DMS153 treated with DMSO at 0.1 percent for 48 hours (cell line): ENCODE measurements around the gene GCHFR.

Experiments used
- DNase-seq: peaks from one replicate; lab custom pipeline; 2025; ENCODE audit not compliant: unreplicated experiment; lab: John Stamatoyannopoulos, UW

GCHFR gene

DNA sequence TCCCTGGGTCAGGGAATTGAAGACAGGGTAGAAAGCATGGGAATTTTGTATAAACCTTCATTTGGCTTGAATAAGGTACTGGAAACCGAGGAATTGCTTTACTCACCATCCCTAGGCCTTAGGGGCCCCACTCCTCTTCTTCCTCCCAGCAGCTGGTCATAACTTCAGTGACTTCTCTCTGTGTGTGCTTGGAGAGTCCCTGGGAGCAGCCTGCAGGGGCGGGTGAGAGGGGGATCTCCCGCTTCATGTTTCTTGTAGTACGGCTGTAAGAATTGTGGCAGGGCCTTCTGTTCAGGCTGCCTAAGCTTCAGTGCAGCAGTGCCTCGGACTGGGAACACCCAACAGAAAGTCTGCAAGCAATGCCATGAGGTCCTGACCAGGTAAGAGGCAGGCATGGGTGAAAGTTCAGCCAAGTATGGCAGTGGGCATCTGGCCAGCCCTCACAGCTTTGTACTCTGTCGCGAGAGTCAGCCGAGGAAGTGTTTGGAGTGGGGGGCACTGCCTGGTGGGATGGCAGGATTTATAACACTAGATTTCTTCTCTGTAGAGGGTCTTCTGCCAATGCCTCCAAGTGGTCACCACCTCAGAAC, 45.1 kb downstream of the GCHFR start:
- DNase-seq, result no peak

DNA sequence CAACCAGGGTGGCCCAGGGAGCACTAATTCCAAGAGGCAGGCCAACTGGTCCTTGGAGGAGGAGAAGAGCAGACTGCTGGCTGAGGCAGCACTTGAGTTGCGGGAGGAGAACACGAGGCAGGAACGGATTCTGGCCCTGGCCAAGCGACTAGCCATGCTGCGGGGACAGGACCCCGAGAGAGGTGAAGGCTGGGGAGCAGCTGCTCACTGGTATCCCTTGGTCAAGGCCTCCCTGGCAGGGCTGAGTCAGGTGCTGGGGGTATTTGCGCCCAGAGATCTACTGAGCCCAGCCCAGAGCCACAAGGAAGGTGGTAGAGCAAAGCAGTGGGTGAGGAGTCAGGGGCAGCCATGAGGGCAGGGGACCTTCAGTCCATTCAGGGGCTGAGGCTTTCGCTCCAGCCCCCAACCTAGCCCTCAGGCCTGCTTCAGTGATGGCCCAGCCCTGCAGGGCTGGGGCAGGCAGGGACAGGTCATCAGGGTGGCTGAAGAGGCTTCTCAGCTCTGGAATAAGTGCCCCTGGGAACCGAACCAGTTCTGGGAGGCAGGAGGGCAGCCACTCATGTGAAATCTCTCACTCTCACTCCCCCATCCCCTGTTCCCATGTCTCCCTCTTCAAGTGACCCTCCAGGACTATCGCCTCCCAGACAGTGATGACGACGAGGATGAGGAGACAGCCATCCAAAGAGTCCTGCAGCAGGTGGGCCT, 49.0 kb downstream of the GCHFR start:
- DNase-seq, result no peak

DNA sequence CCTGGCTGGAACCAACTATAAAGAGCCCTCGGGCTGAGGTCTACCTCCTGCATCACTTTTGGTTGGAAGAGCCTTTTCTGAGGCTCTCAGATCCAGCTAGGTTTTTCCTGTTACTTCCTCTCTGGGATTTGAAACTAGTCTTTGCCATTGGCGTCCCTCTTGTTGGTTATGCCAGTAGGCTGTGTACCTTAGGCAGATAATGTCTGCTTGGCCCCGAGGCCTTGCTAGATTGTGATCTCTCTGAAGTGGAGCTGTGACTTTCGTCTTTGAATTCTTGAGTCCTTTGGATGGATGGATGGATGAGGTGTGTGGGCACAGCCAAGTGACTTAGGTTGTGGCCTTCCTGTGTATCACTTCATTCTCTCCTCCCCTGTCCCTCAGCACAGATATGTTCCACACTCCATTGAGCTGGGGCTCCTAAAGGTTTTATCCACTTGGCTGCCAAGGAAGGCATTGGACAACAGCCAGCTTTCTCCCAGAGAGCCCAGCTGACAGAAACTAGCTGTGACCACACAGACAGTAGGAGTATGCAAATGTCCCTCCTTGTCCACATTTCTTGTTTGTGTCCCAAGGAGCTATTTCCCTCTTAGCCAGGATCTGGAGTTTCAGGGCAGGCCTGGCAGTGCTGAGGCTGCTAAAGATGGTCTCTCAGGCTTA, 51.3 kb downstream of the GCHFR start:
- no peak for DNase-seq
